Bronchial epithelial cell (primary cell): Measurements from ENCODE around the gene BACH1. TPM values are rescaled to one million over a fixed set of nuclear protein-coding genes. Genes with fewer than 3 reads are reported as not detected.
A peak's percentile ranks its signal among the peaks of the same experiment; 100 is the strongest.

ENCODE experiments used
- DNase-seq: peaks from one replicate; pipeline ENCODE4 v3.0.0-alpha.2; 2010; ENCODE audit warnings: low read depth
- FAIRE-seq: peaks from 2 replicates; lab custom pipeline; 2011; peaks lifted over from hg19 to GRCh38; lab: Jason Lieb, UNC
- H3K27me3 ChIP-seq: 2 replicates; pipeline ENCODE4 v1.5.1; 2011; ENCODE audit warnings: low read length; ENCODE audit not compliant: control insufficient read depth, insufficient read depth
- H3K36me3 ChIP-seq: 2 replicates; pipeline ENCODE4 v1.5.1; 2011; ENCODE audit warnings: low read length; ENCODE audit not compliant: control insufficient read depth, insufficient read depth
- H3K4me3 ChIP-seq: 2 replicates; pipeline ENCODE4 v1.5.1; 2011; ENCODE audit warnings: mild to moderate bottlenecking, low read depth, low read length, control low read depth
- CTCF ChIP-seq: IDR thresholded peaks from 2 replicates; pipeline ENCODE4 v1.5.1; 2011; ENCODE audit warnings: mild to moderate bottlenecking, moderate library complexity, low read length, control low read depth, inconsistent platforms; ENCODE audit not compliant: insufficient read depth, severe bottlenecking
- total RNA-seq: library from RNA; depleted of rRNA; stranded (reverse); fragments of >200 nt; gene quantifications from 2 replicates; pipeline ENCODE4 v1.2.1, GENCODE V29; 2014

Gene BACH1
- total RNA-seq, 1 donor from 2014 or later = 97.7 TPM

- no peak for TF ChIP-seq CTCF
- DNase-seq = peak; percentile 72
- FAIRE-seq = no peak
- H3K36me3 ChIP-seq = no peaks in the 10 kb centered on the region
- H3K4me3 ChIP-seq = no peak overlapping the region
- H3K27me3 ChIP-seq = no peaks in the 10 kb centered on the region
Observed at GRCh38 chr21:29257701-29258100, 41.0 kb upstream of the BACH1 start.

- Histone ChIP-seq H3K36me3 (no peaks in the 10 kb centered on the region), H3K4me3 (no peak overlapping the region), H3K27me3 (no peaks in the 10 kb centered on the region)
- DNase-seq (peak; percentile 93), FAIRE-seq (no peak)
- TF ChIP-seq CTCF = no peak
Observed at GRCh38 chr21:29258626-29259338, 39.9 kb upstream of the BACH1 start.

- no peak for TF ChIP-seq CTCF
- no peak for FAIRE-seq
- Histone ChIP-seq H3K4me3 (no peak overlapping the region), H3K36me3 (no peaks in the 10 kb centered on the region), H3K27me3 (no peaks in the 10 kb centered on the region)
- peak; percentile 59 for DNase-seq
Observed at GRCh38 chr21:29260461-29260860, 38.3 kb upstream of the BACH1 start.

GRCh38 chr21:29261555-29262540 lies 36.9 kb upstream of the BACH1 start:
- Histone ChIP-seq H3K4me3 (no peak overlapping the region), H3K27me3 (no peaks in the 10 kb centered on the region), H3K36me3 (no peaks in the 10 kb centered on the region)
- TF ChIP-seq CTCF = no peak
- FAIRE-seq (no peak), DNase-seq (peak; percentile 97)

GRCh38 chr21:29264721-29265120 lies 34.0 kb upstream of the BACH1 start:
- Histone ChIP-seq H3K27me3 (no peaks in the 10 kb centered on the region), H3K36me3 (no peaks in the 10 kb centered on the region), H3K4me3 (no peak overlapping the region)
- TF ChIP-seq CTCF = no peak
- FAIRE-seq (no peak), DNase-seq (peak; percentile 71)
